GM23338 (cell line): Measurements from ENCODE around the gene NAGA. TPM values are rescaled to one million over a fixed set of nuclear protein-coding genes. Genes with fewer than 3 reads are reported as not detected.

Experiments used
- ATAC-seq: fragments of 200-7000 bp; cut with Tn5 transposase; 3 replicates; pipeline ENCODE4 v1.9.1; 2020
- DNase-seq: peaks from one replicate; pipeline ENCODE4 v3.0.0-alpha.2; 2015; ENCODE audit warnings: low spot score
- H2AFZ ChIP-seq: fragments of 200-600 bp; sonication (generic); 2 replicates; pipeline ENCODE4 v1.8.0; 2016; ENCODE audit warnings: antibody characterized with exemption, mild to moderate bottlenecking, moderate library complexity
- H3F3A ChIP-seq: fragments of 200-600 bp; sonication (generic); replicated peaks from 2 replicates; pipeline ENCODE4 v1.8.0; 2017; ENCODE audit warnings: antibody characterized with exemption, mixed run types, low read depth
- H3K27ac ChIP-seq: fragments of 200-600 bp; sonication (generic); 2 replicates; pipeline ENCODE4 v1.6.1; 2016; ENCODE audit warnings: low read depth
- H3K27me3 ChIP-seq: fragments of 200-600 bp; sonication (generic); 2 replicates; pipeline ENCODE4 v1.8.0; 2016; ENCODE audit warnings: mild to moderate bottlenecking, mixed run types, moderate library complexity; ENCODE audit not compliant: insufficient read depth
- H3K36me3 ChIP-seq: fragments of 200-600 bp; sonication (generic); 2 replicates; pipeline ENCODE4 v1.8.0; 2016; ENCODE audit warnings: mild to moderate bottlenecking; ENCODE audit not compliant: insufficient read depth
- H3K4me1 ChIP-seq: fragments of 200-600 bp; sonication (generic); 2 replicates; pipeline ENCODE4 v1.8.0; 2016; ENCODE audit warnings: mild to moderate bottlenecking, moderate library complexity; ENCODE audit not compliant: insufficient read depth
- H3K4me2 ChIP-seq: fragments of 200-600 bp; sonication (generic); 2 replicates; pipeline ENCODE4 v1.7.1; 2017; ENCODE audit warnings: mixed run types
- H3K4me3 ChIP-seq: fragments of 200-600 bp; sonication (generic); 2 replicates; pipeline ENCODE4 v1.6.1; 2016; ENCODE audit warnings: mixed run types
- H3K79me2 ChIP-seq: fragments of 200-600 bp; sonication (generic); replicated peaks from 2 replicates; pipeline ENCODE4 v1.8.0; 2017; ENCODE audit warnings: mild to moderate bottlenecking; ENCODE audit not compliant: insufficient read depth
- H3K9me2 ChIP-seq: fragments of 200-600 bp; sonication (generic); 2 replicates; pipeline ENCODE4 v1.8.0; 2017; ENCODE audit not compliant: insufficient read depth
- H4K20me1 ChIP-seq: fragments of 200-600 bp; sonication (generic); replicated peaks from 2 replicates; pipeline ENCODE4 v1.8.0; 2017; ENCODE audit warnings: mild to moderate bottlenecking; ENCODE audit not compliant: insufficient read depth
- H3K27ac Mint-ChIP-seq: 2 replicates; pipeline ENCODE4 v1.8.0; 2020; ENCODE audit warnings: inconsistent platforms, mild to moderate bottlenecking, moderate library complexity, mixed read lengths
- H3K27me3 Mint-ChIP-seq: 3 replicates; pipeline ENCODE4 v1.8.0; 2022; ENCODE audit warnings: low read depth, mild to moderate bottlenecking, moderate library complexity, mixed read lengths, inconsistent platforms; ENCODE audit not compliant: insufficient read depth, poor library complexity
- H3K36me3 Mint-ChIP-seq: 3 replicates; pipeline ENCODE4 v1.8.0; 2021; ENCODE audit warnings: low read depth, mild to moderate bottlenecking, inconsistent platforms, moderate library complexity, mixed read lengths
- H3K4me1 Mint-ChIP-seq: 3 replicates; pipeline ENCODE4 v1.8.0; 2020; ENCODE audit warnings: mild to moderate bottlenecking, inconsistent platforms, mixed read lengths
- H3K4me3 Mint-ChIP-seq: 3 replicates; pipeline ENCODE4 v1.8.0; 2021; ENCODE audit warnings: moderate library complexity, mild to moderate bottlenecking, inconsistent platforms, mixed read lengths
- H3K9me3 Mint-ChIP-seq: 3 replicates; pipeline ENCODE4 v1.8.0; 2020; ENCODE audit warnings: moderate library complexity, mild to moderate bottlenecking, inconsistent platforms, mixed read lengths
- CREB1 ChIP-seq: fragments of 250-450 bp; sonication (Bioruptor Pico); IDR thresholded peaks from 2 replicates; pipeline ENCODE4 v1.5.0; 2020; ENCODE audit warnings: low read depth, mild to moderate bottlenecking, moderate library complexity
- CTCF ChIP-seq, 2 experiments: fragments of 200-600 bp in 1 of 2; sonication (generic) in 1 of 2; conservative IDR thresholded peaks; 2 replicates each; pipeline versions ENCODE4 v1.5.1 to v1.6.1; 2016 to 2017; ENCODE audit warnings: antibody characterized with exemption in 2 of 2, low read depth in 2 of 2, mild to moderate bottlenecking in 2 of 2, moderate library complexity in 1 of 2
- JUNB ChIP-seq: IDR thresholded peaks from one replicate; pipeline ENCODE4 v1.6.1; 2016; ENCODE audit warnings: antibody characterized with exemption; ENCODE audit not compliant: unreplicated experiment
- POLR2AphosphoS5 ChIP-seq: IDR thresholded peaks from 2 replicates; pipeline ENCODE4 v1.6.1; 2016; ENCODE audit warnings: antibody characterized with exemption, low read depth
- ZNF331 ChIP-seq: fragments of 250-450 bp; sonication (Bioruptor Pico); IDR thresholded peaks from 2 replicates; pipeline ENCODE4 v1.5.0; 2020; ENCODE audit warnings: low read depth, mild to moderate bottlenecking, moderate library complexity
- polyA plus RNA-seq: library from polyadenylated mRNA; unstranded; fragments of >200 nt; fragmentation: Nextera tagmentation; extraction: Ambion mirVana; gene quantifications from 2 replicates; pipeline ENCODE4 v1.2.1, GENCODE V29; 2016
- total RNA-seq: library from RNA; depleted of rRNA; stranded (reverse); fragments of >200 nt; shearing (Covaris generic); gene quantifications from 2 replicates; pipeline ENCODE4 v1.2.3, GENCODE V29; 2014
- TF ChIP-seq, protein P1 (sequence below): IDR thresholded peaks from 2 replicates; pipeline ENCODE4 v1.6.1; 2016; ENCODE audit warnings: antibody characterized with exemption
- TF ChIP-seq, protein P2 (sequence below): fragments of 250-450 bp; sonication (Bioruptor Pico); IDR thresholded peaks from 2 replicates; pipeline ENCODE4 v1.5.0; 2020; ENCODE audit warnings: mild to moderate bottlenecking, moderate library complexity

The NAGA gene
- total and polyA plus RNA-seq, 2 experiments from 2014 or later, result 6.3 to 21.4 TPM

GRCh38 chr22:42039271-42039670, 31.3 kb downstream of the NAGA start:
- Mint-ChIP-seq H3K4me1 (no peaks in the 10 kb centered on the region), H3K4me3 (no peak overlapping the region), H3K36me3 (peaks cover 10% of the 10 kb centered on the region; the same call in 2 of the 3 replicates), H3K27ac (no peak overlapping the region), H3K9me3 (peaks cover 39% of the 10 kb centered on the region), H3K27me3 (peaks cover 5% of the 10 kb centered on the region)
- Histone ChIP-seq H2AFZ (no peak overlapping the region), H3K79me2 (no peaks in the 10 kb centered on the region), H3K4me2 (no peak overlapping the region), H3F3A (no peaks in the 10 kb centered on the region), H3K27ac (no peak overlapping the region), H3K36me3 (no peaks in the 10 kb centered on the region), H3K4me3 (no peak overlapping the region), H3K4me1 (no peaks in the 10 kb centered on the region), H4K20me1 (no peaks in the 10 kb centered on the region), H3K9me2 (no peaks in the 10 kb centered on the region), H3K27me3 (no peaks in the 10 kb centered on the region)
- ATAC-seq (no peak), DNase-seq (no peak)
- TF ChIP-seq CTCF (conservative IDR thresholded peaks at IDR 0.05; ENCODE audit: low read depth in 2 of 2), result no peak
- TF ChIP-seq, protein P1, sequence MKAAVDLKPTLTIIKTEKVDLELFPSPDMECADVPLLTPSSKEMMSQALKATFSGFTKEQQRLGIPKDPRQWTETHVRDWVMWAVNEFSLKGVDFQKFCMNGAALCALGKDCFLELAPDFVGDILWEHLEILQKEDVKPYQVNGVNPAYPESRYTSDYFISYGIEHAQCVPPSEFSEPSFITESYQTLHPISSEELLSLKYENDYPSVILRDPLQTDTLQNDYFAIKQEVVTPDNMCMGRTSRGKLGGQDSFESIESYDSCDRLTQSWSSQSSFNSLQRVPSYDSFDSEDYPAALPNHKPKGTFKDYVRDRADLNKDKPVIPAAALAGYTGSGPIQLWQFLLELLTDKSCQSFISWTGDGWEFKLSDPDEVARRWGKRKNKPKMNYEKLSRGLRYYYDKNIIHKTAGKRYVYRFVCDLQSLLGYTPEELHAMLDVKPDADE, result no peak
- TF ChIP-seq POLR2AphosphoS5, result no peak
- no peak for TF ChIP-seq JUNB
- TF ChIP-seq, protein P2, sequence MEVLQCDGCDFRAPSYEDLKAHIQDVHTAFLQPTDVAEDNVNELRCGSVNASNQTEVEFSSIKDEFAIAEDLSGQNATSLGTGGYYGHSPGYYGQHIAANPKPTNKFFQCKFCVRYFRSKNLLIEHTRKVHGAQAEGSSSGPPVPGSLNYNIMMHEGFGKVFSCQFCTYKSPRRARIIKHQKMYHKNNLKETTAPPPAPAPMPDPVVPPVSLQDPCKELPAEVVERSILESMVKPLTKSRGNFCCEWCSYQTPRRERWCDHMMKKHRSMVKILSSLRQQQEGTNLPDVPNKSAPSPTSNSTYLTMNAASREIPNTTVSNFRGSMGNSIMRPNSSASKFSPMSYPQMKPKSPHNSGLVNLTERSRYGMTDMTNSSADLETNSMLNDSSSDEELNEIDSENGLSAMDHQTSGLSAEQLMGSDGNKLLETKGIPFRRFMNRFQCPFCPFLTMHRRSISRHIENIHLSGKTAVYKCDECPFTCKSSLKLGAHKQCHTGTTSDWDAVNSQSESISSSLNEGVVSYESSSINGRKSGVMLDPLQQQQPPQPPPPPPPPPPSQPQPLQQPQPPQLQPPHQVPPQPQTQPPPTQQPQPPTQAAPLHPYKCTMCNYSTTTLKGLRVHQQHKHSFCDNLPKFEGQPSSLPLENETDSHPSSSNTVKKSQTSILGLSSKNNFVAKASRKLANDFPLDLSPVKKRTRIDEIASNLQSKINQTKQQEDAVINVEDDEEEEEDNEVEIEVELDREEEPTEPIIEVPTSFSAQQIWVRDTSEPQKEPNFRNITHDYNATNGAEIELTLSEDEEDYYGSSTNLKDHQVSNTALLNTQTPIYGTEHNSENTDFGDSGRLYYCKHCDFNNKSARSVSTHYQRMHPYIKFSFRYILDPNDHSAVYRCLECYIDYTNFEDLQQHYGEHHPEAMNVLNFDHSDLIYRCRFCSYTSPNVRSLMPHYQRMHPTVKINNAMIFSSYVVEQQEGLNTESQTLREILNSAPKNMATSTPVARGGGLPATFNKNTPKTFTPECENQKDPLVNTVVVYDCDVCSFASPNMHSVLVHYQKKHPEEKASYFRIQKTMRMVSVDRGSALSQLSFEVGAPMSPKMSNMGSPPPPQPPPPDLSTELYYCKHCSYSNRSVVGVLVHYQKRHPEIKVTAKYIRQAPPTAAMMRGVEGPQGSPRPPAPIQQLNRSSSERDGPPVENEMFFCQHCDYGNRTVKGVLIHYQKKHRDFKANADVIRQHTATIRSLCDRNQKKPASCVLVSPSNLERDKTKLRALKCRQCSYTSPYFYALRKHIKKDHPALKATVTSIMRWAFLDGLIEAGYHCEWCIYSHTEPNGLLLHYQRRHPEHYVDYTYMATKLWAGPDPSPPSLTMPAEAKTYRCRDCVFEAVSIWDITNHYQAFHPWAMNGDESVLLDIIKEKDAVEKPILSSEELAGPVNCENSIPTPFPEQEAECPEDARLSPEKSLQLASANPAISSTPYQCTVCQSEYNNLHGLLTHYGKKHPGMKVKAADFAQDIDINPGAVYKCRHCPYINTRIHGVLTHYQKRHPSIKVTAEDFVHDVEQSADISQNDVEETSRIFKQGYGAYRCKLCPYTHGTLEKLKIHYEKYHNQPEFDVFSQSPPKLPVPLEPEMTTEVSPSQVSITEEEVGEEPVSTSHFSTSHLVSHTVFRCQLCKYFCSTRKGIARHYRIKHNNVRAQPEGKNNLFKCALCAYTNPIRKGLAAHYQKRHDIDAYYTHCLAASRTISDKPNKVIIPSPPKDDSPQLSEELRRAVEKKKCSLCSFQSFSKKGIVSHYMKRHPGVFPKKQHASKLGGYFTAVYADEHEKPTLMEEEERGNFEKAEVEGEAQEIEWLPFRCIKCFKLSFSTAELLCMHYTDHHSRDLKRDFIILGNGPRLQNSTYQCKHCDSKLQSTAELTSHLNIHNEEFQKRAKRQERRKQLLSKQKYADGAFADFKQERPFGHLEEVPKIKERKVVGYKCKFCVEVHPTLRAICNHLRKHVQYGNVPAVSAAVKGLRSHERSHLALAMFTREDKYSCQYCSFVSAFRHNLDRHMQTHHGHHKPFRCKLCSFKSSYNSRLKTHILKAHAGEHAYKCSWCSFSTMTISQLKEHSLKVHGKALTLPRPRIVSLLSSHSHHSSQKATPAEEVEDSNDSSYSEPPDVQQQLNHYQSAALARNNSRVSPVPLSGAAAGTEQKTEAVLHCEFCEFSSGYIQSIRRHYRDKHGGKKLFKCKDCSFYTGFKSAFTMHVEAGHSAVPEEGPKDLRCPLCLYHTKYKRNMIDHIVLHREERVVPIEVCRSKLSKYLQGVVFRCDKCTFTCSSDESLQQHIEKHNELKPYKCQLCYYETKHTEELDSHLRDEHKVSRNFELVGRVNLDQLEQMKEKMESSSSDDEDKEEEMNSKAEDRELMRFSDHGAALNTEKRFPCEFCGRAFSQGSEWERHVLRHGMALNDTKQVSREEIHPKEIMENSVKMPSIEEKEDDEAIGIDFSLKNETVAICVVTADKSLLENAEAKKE, result no peak
- no peak for TF ChIP-seq ZNF331 (CRISPR knock-in tag)
- no peak for TF ChIP-seq CREB1 (CRISPR knock-in tag)
